ENCODE results near the gene SSTR3.

SSTR3 gene

GRCh38 chr22:37193629-37194191 is 18.6 kb downstream of the SSTR3 start:
- FAIRE-seq: no peak

GRCh38 chr22:37192741-37193140 is 19.5 kb downstream of the SSTR3 start:
- no peak for FAIRE-seq

- FAIRE-seq: no peak
These were observed 20.1 kb downstream of the SSTR3 start for GRCh38 chr22:37192204-37192603.

- no peak for FAIRE-seq
These were observed 22.0 kb downstream of the SSTR3 start for GRCh38 chr22:37190262-37190780.

GRCh38 chr22:37188901-37189466 is 23.3 kb downstream of the SSTR3 start:
- FAIRE-seq: no peak

- no peak for FAIRE-seq
These were observed 24.2 kb downstream of the SSTR3 start, which contains the start of gene C1QTNF6 for GRCh38 chr22:37187891-37188761. TSS of gene C1QTNF6 (minus strand) at chr22:37188247. CDS start at chr22:37188213, 34 bp downstream.

- FAIRE-seq: no peak
These were observed 24.8 kb downstream of the SSTR3 start for GRCh38 chr22:37187552-37187890.

GRCh38 chr22:37186997-37187522 is 25.2 kb downstream of the SSTR3 start:
- FAIRE-seq: no peak

- FAIRE-seq: no peak
These were observed 25.9 kb downstream of the SSTR3 start for GRCh38 chr22:37186228-37186996.

GRCh38 chr22:37185646-37186227 is 26.5 kb downstream of the SSTR3 start:
- no peak for FAIRE-seq

- no peak for FAIRE-seq
These were observed 27.3 kb downstream of the SSTR3 start for GRCh38 chr22:37184816-37185541.

GRCh38 chr22:37184380-37184755 is 27.9 kb downstream of the SSTR3 start:
- FAIRE-seq: no peak

GRCh38 chr22:37183432-37184379 is 28.6 kb downstream of the SSTR3 start:
- no peak for FAIRE-seq

- FAIRE-seq: no peak
These were observed 29.4 kb downstream of the SSTR3 start for GRCh38 chr22:37182949-37183245.

GRCh38 chr22:37182101-37182948 is 30.0 kb downstream of the SSTR3 start:
- no peak for FAIRE-seq

GRCh38 chr22:37181681-37182080 is 30.6 kb downstream of the SSTR3 start:
- FAIRE-seq: no peak

GRCh38 chr22:37180531-37181231 is 31.6 kb downstream of the SSTR3 start:
- FAIRE-seq: no peak

GRCh38 chr22:37179622-37180420 is 32.5 kb downstream of the SSTR3 start:
- no peak for FAIRE-seq
